Panc1 (cell line): Measurements from ENCODE around the gene C19orf12.

Experiments used
- CTCF ChIP-seq: fragments of 450-650 bp; IDR thresholded peaks from 2 replicates; pipeline ENCODE4 v1.5.1; 2017; ENCODE audit warnings: mild to moderate bottlenecking
- REST ChIP-seq, 2 experiments: IDR thresholded peaks; 2 replicates each; pipeline ENCODE4 v1.6.1; 2011 to 2012; ENCODE audit warnings: low read depth in 2 of 2, control low read depth in 1 of 2, low read length in 1 of 2, mild to moderate bottlenecking in 1 of 2, moderate library complexity in 1 of 2; ENCODE audit not compliant: insufficient read depth in 1 of 2

GRCh38 chr19:29655648-29656335, 59.3 kb downstream of the C19orf12 start:
- no peak for TF ChIP-seq CTCF
- TF ChIP-seq REST (IDR thresholded peaks at IDR 0.05; ENCODE audit: insufficient read depth in 1 of 2, low read depth in 2 of 2, low read length in 1 of 2), result no peak
